Fibroblast of lung (primary cell): ENCODE results near the gene SUPT3H.

Experiments used
- EZH2 ChIP-seq: IDR thresholded peaks from 2 replicates; pipeline ENCODE4 v1.5.1; 2012; ENCODE audit warnings: low read length, control low read depth, mild to moderate bottlenecking; ENCODE audit errors: missing control alignments
- TF ChIP-seq, protein P1 (sequence below), 2 donors: IDR thresholded peaks in 1 of 2; conservative IDR thresholded peaks in 1 of 2; 1 replicate in 1 of 2; 2 replicates in 1 of 2; pipeline ENCODE4 v1.5.1; 2011 to 2012; ENCODE audit warnings: low read length in 2 of 2, control low read depth in 1 of 2, inconsistent platforms in 1 of 2, low read depth in 1 of 2, mild to moderate bottlenecking in 1 of 2

- TF ChIP-seq, protein P1, sequence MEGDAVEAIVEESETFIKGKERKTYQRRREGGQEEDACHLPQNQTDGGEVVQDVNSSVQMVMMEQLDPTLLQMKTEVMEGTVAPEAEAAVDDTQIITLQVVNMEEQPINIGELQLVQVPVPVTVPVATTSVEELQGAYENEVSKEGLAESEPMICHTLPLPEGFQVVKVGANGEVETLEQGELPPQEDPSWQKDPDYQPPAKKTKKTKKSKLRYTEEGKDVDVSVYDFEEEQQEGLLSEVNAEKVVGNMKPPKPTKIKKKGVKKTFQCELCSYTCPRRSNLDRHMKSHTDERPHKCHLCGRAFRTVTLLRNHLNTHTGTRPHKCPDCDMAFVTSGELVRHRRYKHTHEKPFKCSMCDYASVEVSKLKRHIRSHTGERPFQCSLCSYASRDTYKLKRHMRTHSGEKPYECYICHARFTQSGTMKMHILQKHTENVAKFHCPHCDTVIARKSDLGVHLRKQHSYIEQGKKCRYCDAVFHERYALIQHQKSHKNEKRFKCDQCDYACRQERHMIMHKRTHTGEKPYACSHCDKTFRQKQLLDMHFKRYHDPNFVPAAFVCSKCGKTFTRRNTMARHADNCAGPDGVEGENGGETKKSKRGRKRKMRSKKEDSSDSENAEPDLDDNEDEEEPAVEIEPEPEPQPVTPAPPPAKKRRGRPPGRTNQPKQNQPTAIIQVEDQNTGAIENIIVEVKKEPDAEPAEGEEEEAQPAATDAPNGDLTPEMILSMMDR (conservative IDR thresholded peaks at IDR 0.05 in 1 of 2, IDR thresholded peaks at IDR 0.05 in 1 of 2; ENCODE audit: low read depth in 1 of 2, low read length in 2 of 2): no peak
- no peak for TF ChIP-seq EZH2
Observed at GRCh38 chr6:45038226-45038625, 339.5 kb downstream of the SUPT3H start.
